Prostate gland (tissue), 2 donors: Measurements from ENCODE around the gene HSPA4L.

Source experiments
- POLR2AphosphoS5 ChIP-seq: sonication (generic); formaldehyde crosslinking; IDR thresholded peaks from one replicate; pipeline ENCODE4 v1.6.1; 2017; ENCODE audit warnings: antibody characterized with exemption
- TF ChIP-seq, protein P1 (sequence below), 4 experiments: fragments of 200-600 bp in 2 of 4; fragments of 450-650 bp in 2 of 4; sonication (generic) in 2 of 4; IDR thresholded peaks; 1 replicate in 3 of 4; 2 replicates in 1 of 4; pipeline ENCODE4 v1.5.1; 2016 to 2019; ENCODE audit warnings: antibody characterized with exemption in 4 of 4, mild to moderate bottlenecking in 2 of 4, moderate library complexity in 2 of 4

DNA sequence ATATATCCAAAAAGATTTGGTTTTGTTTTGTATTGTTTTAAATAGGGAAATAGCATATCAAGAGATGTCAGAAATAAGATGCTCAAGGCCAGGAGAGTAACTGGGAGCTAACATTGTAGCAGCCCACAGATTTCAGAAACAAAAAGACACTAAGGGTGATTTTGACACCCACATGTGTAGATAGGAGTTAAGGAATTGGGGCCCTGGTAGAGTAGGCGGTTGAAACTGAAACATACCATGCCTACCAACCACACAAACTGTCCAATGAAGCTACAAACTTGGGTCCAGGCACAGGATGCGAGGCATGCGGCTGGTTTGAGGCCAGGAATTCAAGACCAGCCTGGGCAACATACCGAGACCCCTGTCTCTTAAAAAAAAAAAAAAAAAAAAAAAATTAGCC lies 6.3 kb upstream of the HSPA4L start:
- no peak for TF ChIP-seq POLR2AphosphoS5
- TF ChIP-seq, protein P1, sequence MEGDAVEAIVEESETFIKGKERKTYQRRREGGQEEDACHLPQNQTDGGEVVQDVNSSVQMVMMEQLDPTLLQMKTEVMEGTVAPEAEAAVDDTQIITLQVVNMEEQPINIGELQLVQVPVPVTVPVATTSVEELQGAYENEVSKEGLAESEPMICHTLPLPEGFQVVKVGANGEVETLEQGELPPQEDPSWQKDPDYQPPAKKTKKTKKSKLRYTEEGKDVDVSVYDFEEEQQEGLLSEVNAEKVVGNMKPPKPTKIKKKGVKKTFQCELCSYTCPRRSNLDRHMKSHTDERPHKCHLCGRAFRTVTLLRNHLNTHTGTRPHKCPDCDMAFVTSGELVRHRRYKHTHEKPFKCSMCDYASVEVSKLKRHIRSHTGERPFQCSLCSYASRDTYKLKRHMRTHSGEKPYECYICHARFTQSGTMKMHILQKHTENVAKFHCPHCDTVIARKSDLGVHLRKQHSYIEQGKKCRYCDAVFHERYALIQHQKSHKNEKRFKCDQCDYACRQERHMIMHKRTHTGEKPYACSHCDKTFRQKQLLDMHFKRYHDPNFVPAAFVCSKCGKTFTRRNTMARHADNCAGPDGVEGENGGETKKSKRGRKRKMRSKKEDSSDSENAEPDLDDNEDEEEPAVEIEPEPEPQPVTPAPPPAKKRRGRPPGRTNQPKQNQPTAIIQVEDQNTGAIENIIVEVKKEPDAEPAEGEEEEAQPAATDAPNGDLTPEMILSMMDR (IDR thresholded peaks at IDR 0.05): no peak
